DOHH2 (cell line): ENCODE data around the gene NOC2L.

ENCODE experiments used
- H3F3A ChIP-seq: fragments of 200-600 bp; sonication (generic), shearing (Covaris generic); 2 replicates; pipeline ENCODE4 v1.6.0; 2016; ENCODE audit warnings: antibody characterized with exemption, mild to moderate bottlenecking; ENCODE audit not compliant: control insufficient read depth, insufficient read depth
- H3K27ac ChIP-seq: fragments of 200-600 bp; sonication (generic); 2 replicates; pipeline ENCODE4 v1.5.1; 2014; ENCODE audit warnings: low read depth, mild to moderate bottlenecking, low read length, moderate library complexity
- H3K27me3 ChIP-seq: fragments of 200-600 bp; sonication (generic); 2 replicates; pipeline ENCODE4 v1.6.1; 2014; ENCODE audit warnings: mild to moderate bottlenecking, low read length, mixed read lengths; ENCODE audit not compliant: control insufficient read depth
- H3K36me3 ChIP-seq: fragments of 200-600 bp; sonication (generic); 2 replicates; pipeline ENCODE4 v1.6.1; 2014; ENCODE audit warnings: mild to moderate bottlenecking, low read length, moderate library complexity, mixed read lengths; ENCODE audit not compliant: control insufficient read depth
- H3K4me1 ChIP-seq: fragments of 200-600 bp; sonication (generic); 2 replicates; pipeline ENCODE4 v1.6.1; 2014; ENCODE audit warnings: mild to moderate bottlenecking, low read length, mixed read lengths; ENCODE audit not compliant: control insufficient read depth
- H3K4me2 ChIP-seq: fragments of 200-600 bp; sonication (generic); 2 replicates; pipeline ENCODE4 v1.6.0; 2014; ENCODE audit warnings: mild to moderate bottlenecking, low read length, moderate library complexity
- H3K4me3 ChIP-seq: fragments of 200-600 bp; sonication (generic); 2 replicates; pipeline ENCODE4 v1.5.1; 2014; ENCODE audit warnings: mild to moderate bottlenecking, low read length, mixed read lengths
- H3K79me2 ChIP-seq: fragments of 200-600 bp; sonication (generic); 2 replicates; pipeline ENCODE4 v1.6.1; 2014; ENCODE audit warnings: mild to moderate bottlenecking, low read length, mixed read lengths; ENCODE audit not compliant: control insufficient read depth
- H3K9me2 ChIP-seq: fragments of 200-600 bp; sonication (generic); replicated peaks from 2 replicates; pipeline ENCODE4 v1.6.1; 2014; ENCODE audit warnings: mild to moderate bottlenecking, low read length, mixed read lengths; ENCODE audit not compliant: control insufficient read depth
- H3K9me3 ChIP-seq: fragments of 200-600 bp; sonication (generic); 2 replicates; pipeline ENCODE4 v1.6.1; 2014; ENCODE audit warnings: antibody characterized with exemption, low read length, mixed read lengths; ENCODE audit not compliant: control insufficient read depth, insufficient read depth
- H4K20me1 ChIP-seq: fragments of 200-600 bp; sonication (generic); 2 replicates; pipeline ENCODE4 v1.6.0; 2014; ENCODE audit warnings: low read depth, mild to moderate bottlenecking, antibody characterized with exemption, low read length, moderate library complexity; ENCODE audit not compliant: control insufficient read depth, insufficient read depth
- CTCF ChIP-seq: fragments of 200-600 bp; sonication (generic); IDR thresholded peaks from one replicate; pipeline ENCODE4 v1.5.1; 2014; ENCODE audit warnings: antibody characterized with exemption, mild to moderate bottlenecking, low read depth, low read length; ENCODE audit not compliant: poor library complexity, severe bottlenecking
- EZH2phosphoT487 ChIP-seq: fragments of 200-600 bp; sonication (generic); IDR thresholded peaks from 2 replicates; pipeline ENCODE4 v1.6.1; 2017; ENCODE audit warnings: borderline replicate concordance, mild to moderate bottlenecking, antibody characterized with exemption, low read length, moderate library complexity, mixed read lengths

The NOC2L gene

GRCh38 chr1:897226-897625 lies 61.8 kb downstream of the NOC2L start:
- Histone ChIP-seq H3K9me3 (no peaks in the 10 kb centered on the region), H3K36me3 (no peaks in the 10 kb centered on the region), H3K27ac (no peak overlapping the region), H4K20me1 (no peaks in the 10 kb centered on the region), H3K79me2 (no peaks in the 10 kb centered on the region), H3K4me2 (no peak overlapping the region), H3K4me3 (no peak overlapping the region), H3K27me3 (peaks cover 16% of the 10 kb centered on the region), H3K9me2 (no peaks in the 10 kb centered on the region), H3F3A (no peaks in the 10 kb centered on the region), H3K4me1 (no peaks in the 10 kb centered on the region)
- no peak for TF ChIP-seq CTCF
- TF ChIP-seq EZH2phosphoT487, result no peak
